NCI-H1694 (cell line): ENCODE data around the gene PCNX1.
"Not testable (repeated sequence)": the region's sequence is repeated elsewhere in the genome, so short reads cannot be mapped to it uniquely, and the experiment has no call there.

Experiments used
- DNase-seq: peaks from one replicate; lab custom pipeline; 2025; lab: John Stamatoyannopoulos, UW

PCNX1 gene

DNA sequence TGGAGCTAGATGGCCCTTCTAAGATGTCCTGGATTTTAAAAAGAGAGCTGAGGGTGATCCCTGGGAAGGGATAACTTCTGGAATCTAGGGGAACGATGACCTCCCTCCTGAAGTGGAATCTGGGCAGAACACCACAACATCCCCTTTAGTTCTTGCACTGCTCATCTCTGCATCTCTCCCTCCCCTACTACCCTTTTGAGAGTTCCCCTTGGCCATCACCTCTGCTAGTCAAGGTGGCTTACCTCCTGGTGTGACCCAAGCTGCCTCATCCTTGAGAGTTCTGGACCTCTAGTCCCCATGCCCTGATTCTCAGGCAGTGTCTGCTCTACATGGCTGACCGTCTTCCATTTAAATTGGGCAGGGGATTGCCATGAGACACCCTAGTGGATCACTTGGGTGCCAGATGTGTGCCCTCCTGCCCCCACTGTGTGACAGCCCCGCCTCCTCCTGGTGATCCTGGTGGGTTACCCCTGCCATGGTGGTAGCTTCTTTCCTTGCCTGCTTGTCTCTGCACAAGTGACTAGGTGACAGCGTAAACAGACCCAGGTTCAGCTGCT, 216.4 kb downstream of the PCNX1 start:
- DNase-seq, result no peak

DNA sequence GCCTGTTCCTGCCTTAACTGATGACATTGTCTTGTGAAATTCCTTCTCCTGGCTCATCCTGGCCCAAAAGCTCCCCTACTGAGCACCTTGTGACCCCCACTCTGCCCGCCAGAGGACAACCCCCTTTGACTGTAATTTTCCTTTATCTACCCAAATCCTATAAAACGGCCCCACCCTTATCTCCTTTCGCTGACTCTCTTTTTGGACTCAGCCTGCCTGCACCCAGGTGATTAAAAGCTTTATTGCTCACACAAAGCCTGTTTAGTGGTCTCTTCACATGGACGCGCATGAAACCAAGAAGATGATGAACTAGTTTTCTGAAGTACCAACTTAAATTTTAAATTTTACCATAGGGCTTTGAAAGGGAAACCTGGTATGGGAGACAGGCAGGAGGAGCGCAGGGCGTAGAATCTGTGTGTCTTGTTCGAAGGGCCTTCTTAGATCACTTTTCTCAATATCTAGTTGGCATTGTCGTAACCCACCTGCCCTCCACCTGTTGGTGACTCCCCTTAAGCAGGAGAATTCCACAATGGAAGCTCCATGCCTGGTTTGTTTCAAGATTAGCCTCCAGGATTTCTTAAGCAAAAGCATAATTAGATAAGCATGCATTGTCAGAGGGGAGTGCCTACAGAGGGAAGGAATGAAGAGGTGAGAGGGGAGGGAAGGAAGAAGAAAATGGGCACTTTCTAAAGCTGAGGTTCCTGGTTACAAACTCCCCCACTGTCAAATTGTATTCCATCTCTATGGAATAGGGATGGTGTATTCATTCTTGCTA, 222.6 kb downstream of the PCNX1 start:
- DNase-seq, result not testable (repeated sequence)

DNA sequence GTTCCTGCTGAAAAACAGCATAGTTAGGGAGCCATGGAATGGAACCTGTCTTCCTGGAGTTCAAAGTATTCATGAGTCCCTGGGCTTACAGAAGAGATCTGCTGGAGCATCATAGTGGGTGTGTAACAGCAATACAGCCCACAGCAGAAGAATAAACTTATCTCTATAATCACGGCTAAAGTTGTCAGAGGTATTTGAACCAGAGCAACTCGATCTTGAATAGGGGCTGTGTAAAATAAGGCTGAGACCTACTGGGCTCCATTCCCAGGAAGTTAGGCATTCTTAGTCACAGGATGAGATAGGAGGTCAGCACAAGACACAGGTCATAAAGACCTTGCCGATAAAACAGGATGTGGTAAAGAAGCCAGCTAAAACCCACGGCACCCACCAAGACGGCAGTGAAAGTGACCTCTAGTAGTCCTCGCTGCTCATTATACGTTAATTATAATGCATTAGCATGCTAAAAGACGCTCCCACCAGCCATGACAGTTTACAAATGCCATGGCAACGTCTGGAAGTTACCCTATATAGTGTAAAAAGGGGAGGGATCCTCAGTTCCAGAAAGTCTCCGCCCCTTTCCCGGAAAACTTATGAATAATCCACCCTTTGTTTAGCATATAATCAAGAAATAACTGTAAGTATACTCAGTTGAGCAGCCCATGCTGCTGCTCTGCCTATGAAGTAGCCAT, 223.4 kb downstream of the PCNX1 start:
- DNase-seq, result no peak

DNA sequence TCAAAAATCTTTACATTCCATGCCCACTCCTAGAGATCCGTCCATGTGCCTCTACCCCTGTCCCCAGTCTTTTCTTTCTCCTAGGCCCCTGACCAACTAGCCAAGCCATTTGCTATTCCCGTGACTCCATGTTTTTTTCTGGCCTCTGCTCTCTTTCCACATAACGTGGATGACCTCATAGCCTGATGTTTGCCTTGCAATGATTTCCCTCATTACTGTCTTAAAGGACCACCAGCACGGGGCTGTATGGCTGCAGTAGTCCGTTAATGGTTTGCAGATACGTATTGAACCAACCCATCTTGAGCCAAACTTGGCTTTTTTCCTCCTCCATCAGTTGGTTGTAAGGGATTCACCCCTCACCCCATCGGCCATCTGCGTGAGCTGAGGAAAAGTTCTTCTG, 226.0 kb downstream of the PCNX1 start:
- DNase-seq, result no peak

DNA sequence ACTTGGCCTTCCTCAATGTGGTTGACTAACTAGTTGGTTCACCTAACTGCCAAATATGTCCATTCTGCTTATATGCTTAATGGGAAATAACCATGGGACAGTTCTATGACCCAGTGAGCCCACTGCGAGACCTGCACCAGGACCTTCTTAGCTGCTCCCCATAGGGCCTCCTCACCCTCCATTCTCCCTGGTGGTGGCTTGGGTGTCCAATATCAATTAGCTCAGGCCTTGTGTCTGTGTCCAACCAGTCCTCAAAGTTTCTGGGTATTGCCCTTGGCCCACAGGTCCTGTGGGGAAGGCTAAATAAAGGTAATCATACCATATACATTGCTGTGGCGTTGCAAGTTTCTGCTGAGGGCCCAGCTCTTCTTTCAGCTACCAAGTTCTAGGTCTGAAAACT, 228.2 kb downstream of the PCNX1 start:
- DNase-seq, result no peak

DNA sequence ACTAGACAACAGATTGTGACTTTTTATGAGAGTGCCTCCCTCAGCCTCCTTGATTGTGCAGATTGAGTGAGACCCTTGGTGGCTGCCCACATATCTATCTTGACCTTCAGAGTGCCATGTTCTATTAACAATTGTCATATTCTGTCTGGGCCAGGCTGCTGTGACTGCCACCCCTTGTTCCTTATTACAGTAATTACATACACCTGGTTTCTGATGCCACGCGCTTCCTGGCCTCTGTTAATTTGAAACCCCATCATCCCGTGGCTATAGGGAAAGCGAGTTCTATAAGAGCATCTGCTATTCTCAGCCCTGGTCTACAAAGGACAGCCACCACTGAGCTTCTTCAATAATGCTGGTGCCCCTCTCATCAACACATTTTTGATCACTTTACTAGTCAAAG, 228.7 kb downstream of the PCNX1 start:
- DNase-seq, result no peak

DNA sequence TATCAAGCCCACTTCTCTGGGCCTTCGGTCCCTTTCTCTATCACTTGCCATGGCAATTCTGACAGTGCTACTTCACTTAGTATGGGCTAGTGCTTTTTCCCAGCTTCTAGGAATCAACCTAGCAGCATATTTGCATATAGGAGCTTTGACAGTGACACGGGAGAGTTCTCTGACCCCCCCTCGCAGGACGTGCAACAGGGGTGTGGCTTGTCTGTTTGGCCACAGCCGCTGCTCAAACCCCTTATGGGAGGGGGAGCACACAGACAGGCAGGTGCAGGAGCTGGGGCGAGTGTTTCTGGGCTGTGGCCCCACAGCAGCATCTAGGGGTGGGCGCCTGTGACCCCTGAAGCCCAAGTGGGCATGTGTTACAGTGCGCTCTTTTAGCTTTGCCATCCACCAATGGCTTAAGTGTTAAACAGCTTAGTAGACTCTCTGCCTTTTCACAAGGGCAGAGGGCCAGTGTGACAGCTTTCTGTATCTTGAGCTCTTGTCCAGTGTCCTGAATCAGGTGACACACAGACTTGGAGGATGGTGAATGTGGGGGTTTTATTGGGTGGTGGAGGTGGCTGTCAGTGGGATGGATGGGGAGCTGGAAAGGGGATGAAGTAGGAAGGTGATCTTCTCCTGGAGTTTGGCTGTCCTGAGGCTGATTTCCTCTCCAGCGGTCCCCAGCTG, 229.3 kb downstream of the PCNX1 start:
- no peak for DNase-seq

DNA sequence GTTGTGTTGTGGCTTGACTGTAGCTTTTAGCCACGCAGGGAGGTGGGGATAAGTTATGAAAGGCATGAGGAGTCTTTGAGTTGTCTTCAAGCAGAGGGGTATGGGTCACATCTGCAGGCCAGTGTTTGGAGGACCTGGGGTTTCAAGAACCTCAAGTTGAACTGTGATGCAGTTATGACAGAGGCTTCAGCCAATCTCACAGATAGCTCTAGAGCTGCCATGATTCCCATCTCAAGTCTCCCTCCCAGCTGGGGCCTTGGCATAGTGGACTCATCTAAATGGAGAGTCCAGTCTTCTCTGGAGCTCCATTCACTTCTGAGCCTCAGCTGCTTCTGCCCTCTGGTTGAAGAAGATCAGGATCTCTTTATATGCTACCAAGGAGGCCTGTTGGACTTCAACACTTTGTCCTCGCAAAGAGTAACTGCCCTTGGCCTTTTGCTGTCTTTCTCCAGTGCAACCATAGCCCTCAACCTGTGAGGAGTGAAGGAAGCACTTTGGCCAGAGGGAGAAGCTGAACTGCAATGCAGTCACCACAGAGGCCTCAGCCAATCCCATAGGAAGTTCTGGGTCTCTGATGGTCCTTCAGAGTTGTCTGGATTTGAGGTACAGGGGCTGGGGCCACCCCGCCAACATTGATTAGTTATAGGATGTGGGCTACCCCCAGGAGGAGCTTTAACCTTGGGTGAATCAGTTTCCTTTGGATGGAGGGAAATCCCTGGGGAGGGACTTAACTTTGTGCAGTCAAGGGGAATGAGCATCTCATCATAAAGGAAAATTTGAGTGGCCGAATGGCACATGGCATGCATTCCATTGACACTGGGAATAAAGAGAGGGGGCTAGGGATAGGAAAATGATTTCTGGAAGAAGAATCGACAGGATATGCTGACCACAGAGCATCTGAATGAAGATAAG, 230.5 kb downstream of the PCNX1 start:
- no peak for DNase-seq

DNA sequence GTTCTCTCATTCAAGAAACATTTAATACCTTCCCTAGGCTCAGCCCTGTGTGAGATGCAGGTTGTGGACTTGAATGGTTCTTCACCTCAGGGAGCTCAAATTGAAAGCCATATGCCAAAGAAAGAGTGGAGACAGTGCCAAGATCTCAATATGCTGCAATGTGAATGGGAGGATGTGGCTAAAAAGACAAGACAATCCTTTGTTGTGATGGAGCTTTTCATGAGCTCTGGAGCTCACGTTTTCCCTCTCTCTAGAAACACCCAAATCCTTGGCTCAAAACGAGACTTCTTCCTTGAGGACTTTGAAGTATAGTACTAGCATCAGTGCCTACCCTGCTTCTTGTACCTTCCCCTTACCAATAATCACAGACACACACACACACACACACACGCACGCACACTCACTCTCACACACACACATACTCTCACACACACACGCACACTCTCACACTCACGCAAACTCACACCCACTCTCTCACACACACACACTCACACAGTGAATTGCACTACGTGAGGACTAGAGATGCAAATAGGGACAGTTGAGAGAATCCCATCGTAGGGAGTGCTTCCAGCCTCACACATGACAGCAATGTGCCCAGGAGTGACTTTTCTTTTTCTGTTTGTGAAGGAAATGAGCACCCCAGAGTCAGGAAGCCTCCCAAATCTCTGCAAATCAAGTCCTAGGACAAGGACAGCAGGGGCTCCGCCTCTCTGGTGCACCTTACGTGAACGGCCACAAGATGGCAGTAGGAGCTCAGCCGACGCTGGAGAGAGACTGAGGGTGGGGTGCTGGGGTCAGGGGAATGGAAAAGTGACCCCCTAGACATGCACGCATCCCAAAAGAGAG, 231.4 kb downstream of the PCNX1 start:
- peak; percentile 62 for DNase-seq

DNA sequence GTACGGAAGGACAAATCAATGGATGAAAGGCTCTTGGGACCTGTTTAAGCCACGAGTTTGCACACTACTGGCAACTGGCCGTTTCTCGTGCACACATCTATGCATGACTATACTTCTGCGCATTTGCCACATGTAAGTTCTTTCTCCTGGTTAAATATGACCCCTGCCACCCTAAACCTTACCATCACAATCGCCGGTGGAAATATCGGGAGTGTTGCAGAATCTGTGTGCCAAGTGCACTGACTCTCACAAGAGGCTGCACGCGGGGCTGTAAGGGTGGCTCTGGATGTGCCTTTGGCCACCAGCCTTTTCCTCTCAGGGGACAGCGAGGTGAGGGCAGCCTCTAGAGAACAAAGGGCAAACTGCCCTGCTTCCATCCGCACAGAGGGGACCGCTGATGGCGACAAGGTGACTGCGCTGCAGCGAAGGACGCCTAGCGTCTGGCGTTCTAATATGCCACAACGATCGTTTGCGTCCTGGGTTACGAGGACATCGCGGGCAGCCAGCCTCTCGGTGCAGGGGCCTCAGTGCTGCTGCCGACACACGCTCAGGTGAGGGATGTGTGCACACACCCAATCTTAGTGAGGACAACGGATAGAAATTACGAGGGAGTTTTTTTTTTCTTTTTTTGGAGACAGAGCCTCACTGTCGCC, 232.2 kb downstream of the PCNX1 start:
- no peak for DNase-seq

DNA sequence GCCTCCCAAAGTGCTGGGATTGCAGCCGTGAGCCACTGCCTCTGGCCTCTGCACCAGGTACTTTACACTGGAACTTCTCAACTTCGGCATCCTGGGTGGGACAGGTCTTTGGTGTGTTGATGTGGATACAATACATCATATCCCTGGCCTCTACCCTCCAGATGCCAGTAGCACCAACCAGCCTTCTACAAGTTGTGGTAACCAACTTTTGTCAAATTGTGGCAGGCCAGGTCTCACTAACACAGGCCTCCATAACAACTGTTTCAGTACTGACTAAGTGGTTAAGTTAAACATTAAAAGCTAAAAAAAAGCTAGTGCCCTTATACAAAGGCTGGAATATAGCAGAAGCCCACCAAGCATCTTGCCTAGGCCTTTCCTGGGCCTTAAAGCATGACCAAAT, 232.9 kb downstream of the PCNX1 start:
- DNase-seq, result no peak

DNA sequence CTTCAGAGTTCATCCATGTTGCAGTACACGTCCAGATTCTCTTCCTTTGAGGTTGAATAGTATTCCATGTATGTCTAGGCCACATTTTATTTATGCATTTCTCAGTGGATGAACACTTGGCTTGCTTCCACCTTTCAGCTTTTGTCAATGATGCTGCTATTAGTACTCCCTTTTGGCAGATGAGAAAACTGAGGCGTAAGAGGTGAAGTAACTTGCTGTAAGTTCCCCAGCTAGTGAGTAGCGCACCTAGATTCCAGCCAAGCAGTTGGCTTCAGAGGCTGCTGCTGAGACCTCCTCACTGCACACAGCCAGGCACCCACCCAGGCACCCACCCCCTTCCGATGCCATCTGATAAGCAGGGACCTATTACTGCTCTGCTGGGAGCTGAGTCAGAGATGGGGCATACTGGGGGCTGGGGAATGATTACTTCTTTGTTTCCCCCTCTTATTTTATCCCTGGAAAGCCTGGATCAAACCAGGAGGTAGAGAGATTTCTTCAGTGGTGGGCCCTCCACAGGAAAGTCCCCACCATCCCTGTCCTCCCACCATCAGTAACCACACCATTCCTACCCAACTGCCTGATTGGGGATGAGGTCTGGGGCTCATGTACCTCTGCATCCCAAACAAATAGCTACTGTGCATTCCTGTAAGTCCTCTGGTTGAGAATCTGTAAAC, 234.6 kb downstream of the PCNX1 start:
- DNase-seq, result no peak

DNA sequence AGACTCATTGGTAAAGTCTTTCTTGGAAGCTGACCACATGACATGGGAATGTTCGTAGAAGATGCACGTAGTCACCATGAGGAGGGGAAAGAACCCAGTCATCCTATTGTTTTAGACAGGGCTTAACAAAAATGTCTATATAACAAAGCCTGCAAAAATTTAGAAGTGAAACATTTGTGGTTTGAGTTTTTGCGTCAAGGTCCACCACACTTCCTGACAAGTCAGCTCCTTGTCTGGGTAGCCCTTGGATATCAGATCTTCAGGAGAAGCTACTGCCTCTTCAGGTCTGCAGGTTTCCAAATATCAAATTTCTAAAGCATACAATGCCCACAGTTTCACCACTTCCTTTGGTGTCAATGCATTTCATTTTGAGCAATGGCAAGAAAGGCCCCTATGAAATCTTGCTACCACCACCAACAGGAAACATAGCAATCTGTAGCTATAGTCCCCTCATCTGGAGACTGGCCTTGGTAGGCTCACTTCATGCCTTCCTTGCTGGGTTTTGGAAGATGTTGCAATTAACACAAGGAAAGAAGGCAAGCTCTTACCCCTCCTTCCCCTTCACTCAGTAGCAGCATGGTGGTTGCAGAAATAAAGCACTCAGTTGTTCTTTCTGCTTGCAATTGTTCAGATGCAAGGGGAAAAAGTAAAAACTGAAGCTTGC, 235.2 kb downstream of the PCNX1 start:
- DNase-seq, result no peak

DNA sequence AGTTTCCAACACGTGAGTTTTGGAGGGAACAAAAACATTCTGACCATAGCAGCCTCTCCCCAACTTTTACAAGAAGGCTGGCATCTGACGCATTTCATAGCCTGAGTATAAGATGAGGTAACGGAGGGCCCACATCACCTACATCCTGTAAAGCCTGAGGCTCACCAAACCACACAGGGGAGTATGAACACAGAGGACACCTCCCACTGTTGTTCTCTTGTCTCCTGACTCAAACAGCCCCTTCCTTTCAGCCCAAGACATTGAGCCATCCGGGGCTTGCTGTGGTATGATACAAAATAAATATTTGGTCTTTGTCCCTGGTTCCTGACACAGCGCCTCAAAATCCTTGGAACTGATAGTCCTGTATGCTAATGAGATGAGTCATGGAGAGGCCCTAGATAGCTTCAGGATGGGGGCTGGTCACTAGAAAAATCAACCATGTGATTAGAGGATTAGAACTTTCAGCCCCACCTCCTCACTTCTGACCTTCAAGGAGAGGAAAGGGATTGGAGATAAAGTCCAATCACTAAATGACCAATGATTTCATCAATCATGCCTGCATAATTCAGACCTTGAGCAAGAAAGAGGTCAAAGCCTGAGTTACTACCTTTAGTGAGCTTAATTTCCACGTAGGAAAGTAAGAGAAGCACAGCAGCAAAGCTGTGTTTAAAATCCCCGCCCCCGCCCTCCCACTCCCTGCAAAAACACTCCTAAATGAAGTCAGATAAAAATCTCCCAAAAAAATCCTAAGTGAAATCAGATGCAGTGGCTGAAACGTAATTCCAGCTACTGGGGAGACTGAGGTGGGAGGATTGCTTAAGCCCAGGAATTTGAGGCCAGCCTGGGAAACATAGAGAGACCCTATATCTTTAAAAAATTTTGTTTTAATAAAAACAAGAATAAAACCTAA, 236.4 kb downstream of the PCNX1 start:
- no peak for DNase-seq

DNA sequence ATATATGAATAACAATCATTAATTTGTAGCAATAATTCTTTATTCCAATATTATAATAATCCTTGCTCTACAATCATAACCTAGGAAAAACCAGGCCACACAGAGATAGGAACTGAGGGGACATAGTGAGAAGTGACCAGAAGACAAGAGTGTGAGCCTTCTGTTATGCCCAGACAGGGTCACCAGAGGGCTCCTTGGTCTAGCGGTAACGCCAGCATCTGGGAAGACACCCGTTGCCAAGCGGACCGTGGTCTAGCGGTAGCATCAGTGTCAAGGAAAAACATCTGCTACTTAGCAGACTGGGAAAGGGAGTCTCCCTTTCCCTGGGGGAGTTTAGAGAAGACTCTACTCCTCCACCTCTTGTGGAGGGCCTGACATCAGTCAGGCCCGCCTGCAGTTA, 240.1 kb downstream of the PCNX1 start:
- not testable (repeated sequence) for DNase-seq

DNA sequence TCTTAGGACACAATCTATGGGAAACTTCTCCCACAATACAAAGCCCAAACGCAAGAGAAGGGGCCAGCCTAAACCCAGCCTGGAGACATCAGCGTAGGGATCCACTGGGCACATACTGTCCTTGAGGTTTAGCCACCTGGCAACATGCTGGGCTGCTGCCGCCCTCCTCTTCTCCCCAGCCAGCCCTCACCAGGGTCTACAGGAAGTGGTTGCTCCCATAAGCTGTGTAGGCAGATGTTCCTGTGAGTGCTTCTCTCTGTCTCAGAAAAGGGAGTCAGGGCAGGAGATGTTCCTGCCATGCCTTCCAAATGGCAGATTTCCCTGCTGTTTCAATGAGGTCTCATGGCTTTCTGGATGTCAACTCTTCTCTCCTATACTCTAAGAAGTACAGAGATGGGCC, 241.4 kb downstream of the PCNX1 start:
- DNase-seq, result no peak

DNA sequence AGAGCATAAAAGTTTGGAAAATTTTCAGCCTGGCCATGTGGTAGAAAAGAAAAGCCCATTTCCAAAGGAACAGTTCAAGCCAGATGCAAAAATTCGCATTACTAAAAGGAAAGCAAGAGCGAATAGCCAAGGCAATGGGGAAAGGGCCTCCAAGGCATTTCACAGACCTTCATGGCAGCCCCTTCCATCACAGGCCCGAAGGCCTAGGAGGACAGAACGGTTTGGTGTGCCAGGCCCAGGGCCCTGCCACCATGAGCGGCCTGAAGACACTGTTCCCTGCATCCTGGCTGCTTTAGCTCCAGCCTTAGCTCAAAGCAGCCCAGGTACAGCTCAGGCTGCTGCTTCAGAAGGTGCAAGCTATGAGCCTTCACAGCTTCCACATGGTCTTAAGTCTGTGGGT, 243.5 kb downstream of the PCNX1 start:
- no peak for DNase-seq

DNA sequence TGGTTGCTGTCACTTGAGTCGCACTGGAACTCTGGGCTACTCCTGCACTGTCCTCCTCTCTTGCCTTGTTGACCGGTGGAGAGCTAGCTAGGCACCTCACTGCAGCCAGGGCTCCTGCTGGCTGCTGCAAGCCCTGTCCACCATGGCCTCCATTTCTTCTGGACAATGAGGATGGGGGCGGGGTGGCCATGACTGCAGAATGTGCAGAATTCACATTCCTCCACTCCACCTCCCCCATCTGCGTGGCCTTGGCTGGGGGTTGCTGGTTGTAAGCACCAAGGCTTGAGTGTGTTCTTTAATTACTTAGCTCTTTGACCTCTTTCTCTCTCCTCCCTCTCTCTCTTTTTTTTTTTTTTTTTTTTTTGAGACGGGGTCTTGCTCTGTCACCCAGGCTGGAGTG, 248.5 kb downstream of the PCNX1 start:
- DNase-seq, result no peak
